ENCODE results near the gene CPO.
"Not testable (repeated sequence)": the region's sequence is repeated elsewhere in the genome, so short reads cannot be mapped to it uniquely, and the experiment has no call there.

CPO gene, protein sequence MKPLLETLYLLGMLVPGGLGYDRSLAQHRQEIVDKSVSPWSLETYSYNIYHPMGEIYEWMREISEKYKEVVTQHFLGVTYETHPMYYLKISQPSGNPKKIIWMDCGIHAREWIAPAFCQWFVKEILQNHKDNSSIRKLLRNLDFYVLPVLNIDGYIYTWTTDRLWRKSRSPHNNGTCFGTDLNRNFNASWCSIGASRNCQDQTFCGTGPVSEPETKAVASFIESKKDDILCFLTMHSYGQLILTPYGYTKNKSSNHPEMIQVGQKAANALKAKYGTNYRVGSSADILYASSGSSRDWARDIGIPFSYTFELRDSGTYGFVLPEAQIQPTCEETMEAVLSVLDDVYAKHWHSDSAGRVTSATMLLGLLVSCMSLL

DNA sequence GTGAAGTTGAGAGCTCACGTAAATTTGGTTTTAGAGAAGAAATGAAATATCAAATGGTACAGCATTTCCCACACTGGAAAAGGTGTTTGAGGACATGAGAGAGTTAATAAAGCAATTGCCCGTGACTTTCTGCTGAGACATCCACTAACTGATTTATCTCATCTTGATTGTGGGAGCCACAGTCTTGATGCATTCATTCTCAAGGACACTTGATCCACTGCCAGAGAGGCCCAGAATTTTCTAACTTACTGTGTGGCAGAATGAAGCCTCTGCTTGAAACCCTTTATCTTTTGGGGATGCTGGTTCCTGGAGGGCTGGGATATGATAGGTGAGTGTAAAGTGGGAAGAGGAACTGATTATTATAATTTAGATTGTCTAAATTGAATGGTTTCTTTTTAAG lies at the start of gene CPO:
CPO (plus strand) TSS at position 179 of the 400 bp plus-strand sequence; CDS start at position 261, 82 bp downstream.
- no peak for DNase-seq

DNA sequence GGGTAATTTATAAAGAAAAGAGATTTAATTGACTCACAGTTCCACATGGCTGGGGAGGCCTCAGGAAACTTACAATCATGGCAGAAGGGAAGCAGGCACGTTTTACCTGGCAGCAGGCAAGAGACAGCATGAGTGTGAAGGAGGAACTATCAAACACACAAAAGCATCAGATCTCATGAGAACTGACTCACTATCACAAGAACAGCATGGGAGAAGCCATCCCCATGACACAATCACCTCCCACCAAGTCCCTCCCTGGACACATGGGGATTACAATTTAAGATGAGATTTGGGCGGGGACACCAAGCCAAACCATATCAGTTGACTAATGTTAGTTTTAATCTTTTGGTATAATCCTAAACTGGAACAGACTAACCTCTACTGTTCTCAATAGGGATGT lies 49.1 kb upstream of the CPO start:
- DNase-seq = no peak

- no peak for DNase-seq
These were observed 48.4 kb upstream of the CPO start for GRCh38 chr2:206890926-206891325.

DNA sequence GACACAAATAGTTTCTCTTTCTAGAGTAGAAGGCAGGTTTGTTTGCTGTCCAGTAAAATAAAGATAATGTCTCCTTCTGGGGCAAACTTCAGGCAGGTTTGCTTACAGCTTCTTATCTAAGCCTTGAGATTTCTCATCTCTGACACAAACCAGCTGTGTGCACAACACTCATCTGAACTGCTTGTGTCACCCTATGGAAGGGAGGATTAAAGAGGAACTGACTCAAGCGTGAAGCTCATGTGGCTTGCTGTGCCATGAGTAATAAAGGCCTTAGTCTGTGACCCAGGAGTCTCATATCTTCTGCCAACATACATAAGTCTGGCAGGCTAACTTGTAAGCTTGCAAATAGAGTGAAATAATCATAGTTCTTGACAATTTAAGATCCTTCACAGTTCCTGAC lies 24.2 kb upstream of the CPO start:
- DNase-seq = no peak

DNA sequence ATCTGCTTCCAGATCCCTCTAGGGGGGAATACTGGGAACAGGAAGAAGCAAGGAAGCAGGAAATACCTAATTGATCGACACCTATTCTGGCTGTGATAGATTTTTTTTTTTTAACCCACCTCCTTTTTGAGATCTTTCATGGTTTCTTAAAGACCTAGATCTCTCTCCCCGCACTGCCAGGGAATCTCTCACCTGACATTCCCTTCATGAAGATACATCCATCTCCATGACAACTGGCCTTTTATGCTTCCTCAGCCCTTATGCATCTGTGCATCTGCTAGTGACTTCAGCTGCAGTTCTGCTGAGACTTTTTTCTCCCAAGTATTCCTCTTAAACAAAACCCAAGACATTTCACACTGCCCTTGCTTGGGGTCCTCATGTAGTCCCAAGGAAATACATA lies 21.1 kb upstream of the CPO start:
- DNase-seq = no peak

DNA sequence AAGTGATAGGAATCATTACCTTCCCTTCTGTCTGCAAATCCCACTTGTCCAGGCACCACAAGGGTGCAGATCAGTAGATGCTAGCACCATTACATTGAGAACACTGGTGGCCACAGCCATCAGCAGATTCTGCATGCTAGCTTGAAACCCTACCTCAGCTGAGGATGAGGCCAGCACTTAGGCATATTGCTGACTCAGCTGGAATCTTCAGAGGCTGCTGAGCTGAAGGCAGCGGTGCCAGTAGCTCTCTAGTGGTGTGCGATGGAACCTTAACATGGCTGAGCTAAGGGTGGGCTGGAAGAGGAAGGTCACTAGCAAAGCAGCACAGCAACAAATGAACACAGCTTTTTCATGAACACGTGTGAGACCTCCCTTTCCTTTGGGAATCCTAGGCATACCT lies 19.0 kb upstream of the CPO start:
- no peak for DNase-seq

DNA sequence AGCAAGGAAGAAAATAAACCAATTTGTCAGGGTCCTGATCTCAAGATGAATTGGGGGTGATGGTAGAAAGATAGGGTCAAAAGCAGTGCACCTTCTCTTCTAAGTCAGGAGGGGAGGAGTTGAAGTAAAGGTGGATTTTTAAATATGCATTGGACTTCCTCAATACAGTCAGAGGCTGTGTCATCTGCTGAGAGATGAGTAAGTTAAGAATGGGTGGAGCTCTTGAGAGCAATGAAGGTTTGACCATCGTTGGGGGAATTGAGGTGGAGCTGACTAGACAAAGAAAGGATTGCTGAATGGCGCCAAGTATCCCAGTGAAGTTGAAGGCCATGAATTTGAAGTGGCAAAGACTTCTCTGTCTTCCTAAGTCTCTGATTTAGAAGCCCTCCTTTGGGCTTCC lies 18.4 kb upstream of the CPO start:
- no peak for DNase-seq

DNA sequence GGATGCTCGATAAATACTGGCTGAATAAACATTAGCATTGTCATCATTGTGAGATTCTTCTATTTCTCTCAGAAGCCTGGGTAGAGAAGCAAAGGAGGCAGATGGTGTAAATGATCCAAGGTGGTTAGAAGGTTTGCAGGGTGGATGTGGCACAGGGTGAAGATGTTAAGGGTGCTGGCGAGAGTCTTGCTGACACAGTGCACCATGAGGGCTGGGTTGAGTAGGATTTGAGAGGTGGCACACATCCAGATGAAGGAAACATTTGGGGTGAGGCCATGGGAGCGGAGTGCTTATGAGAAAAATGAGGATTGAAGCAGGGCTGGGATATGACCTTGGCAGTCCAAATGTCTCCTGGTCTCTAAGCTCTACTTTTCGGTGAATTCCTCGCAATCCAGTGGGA lies 17.8 kb upstream of the CPO start:
- DNase-seq = no peak

DNA sequence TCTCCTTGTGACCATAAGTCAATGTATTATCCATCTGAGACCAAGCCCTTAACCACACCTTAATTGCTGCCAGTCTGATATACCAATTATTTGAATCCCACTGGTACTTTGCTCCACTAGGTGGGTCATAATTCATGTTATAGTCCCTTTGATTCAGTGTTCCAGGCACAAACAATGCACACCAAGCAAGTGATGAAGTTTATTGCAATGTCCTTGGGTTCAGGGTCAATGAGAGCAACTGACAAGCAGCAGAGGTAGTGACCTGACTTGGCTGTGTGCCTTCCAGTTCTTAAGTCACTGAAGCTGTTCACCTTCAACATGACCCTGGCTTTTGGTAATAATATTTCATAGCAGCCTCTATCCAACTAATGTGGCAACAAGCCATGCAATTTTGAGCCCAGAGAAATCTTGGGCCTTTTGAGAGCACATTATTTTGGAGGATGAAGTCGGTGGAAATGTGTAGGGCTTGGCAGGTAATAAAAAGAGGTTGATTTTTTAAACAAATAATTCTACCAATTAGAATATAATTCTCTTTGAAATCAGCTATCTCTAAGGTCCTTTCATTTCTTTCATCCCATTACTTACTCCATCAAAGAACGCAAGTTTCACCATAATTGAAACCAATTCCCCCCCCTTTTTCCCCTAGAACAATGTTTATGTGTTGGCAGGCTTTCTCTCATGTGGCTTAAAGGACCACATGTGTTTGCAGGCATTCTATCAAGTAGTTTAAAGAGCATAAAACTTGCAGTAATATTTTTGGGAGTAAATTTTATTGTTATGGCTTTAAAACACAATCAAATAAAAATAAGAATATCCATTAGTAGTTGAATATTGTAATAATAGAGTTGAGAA lies 3.1 kb upstream of the CPO start:
- no peak for DNase-seq

GRCh38 chr2:206936843-206937230 lies 2.5 kb upstream of the CPO start:
- DNase-seq = no peak

DNA sequence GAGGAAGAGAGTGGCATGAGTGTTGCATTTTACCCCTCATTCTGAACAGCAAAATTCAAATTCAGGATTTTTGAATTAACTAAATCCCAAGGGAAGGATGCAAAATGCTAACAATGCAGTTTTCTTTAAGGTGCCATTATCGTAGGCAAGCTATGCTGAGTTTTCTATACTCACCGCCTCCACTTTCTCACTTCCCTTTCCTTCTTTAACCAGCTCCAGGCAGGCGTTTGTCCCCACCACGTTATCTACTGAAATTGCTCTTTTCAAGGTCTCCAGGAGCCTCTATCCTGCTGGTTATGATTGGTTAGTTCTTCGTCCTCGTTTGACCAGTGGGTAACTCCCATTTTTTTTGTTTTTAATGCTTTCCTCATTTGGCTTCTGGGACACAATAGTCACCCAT lies 1.8 kb upstream of the CPO start:
- DNase-seq = no peak

- no peak for DNase-seq
These were observed 1.2 kb downstream of the CPO start for GRCh38 chr2:206940546-206940945.

- no peak for DNase-seq
These were observed 3.5 kb downstream of the CPO start for GRCh38 chr2:206942592-206943478.

- DNase-seq = not testable (repeated sequence)
These were observed 14.1 kb downstream of the CPO start for GRCh38 chr2:206953404-206953803.

GRCh38 chr2:206955253-206955652 lies 15.9 kb downstream of the CPO start:
- DNase-seq = no peak

- no peak for DNase-seq
These were observed 18.9 kb downstream of the CPO start for GRCh38 chr2:206958261-206958660.

- peak; percentile 8 for DNase-seq
These were observed 23.6 kb downstream of the CPO start for GRCh38 chr2:206962966-206963365.

- DNase-seq = no peak
These were observed 29.1 kb downstream of the CPO start for GRCh38 chr2:206968134-206969086.

- no peak for DNase-seq
These were observed 29.9 kb downstream of the CPO start for GRCh38 chr2:206969192-206969591.

- DNase-seq = no peak
These were observed 31.5 kb downstream of the CPO start for GRCh38 chr2:206970589-206971360.

- DNase-seq = no peak
These were observed 32.5 kb downstream of the CPO start for GRCh38 chr2:206971805-206972204.

Measured in NCI-H1092 treated with DMSO at 0.1 percent for 48 hours (cell line).